DOHH2 (cell line): ENCODE data around the gene ANXA8L1.

Experiments used
- EZH2phosphoT487 ChIP-seq: fragments of 200-600 bp; sonication (generic); IDR thresholded peaks from 2 replicates; pipeline ENCODE4 v1.6.1; 2017; ENCODE audit warnings: borderline replicate concordance, mild to moderate bottlenecking, antibody characterized with exemption, low read length, moderate library complexity, mixed read lengths
- TF ChIP-seq, protein P1 (sequence below): fragments of 200-600 bp; sonication (generic); IDR thresholded peaks from one replicate; pipeline ENCODE4 v1.5.1; 2014; ENCODE audit warnings: antibody characterized with exemption, mild to moderate bottlenecking, low read depth, low read length; ENCODE audit not compliant: poor library complexity, severe bottlenecking

DNA sequence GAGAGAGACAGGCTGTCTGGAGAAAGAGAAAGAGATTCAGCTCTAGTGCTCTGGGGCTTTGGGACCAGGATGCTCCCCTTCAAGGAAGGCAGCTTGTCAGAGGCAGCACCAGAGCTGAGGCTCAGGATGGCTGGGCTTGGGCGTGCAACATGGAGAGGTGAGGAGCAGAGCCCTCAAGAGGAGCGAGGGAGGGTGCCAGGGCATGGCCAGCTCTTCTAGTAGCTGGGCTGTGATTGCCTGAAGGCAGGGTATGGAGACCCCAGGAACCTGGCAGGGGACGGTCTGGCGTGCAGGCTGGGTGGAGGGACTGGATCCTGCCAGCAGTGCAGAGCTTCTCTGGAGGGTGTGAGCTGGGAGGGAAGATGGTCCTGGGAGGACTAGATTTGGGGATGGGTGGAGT, 48.6 kb upstream of the ANXA8L1 start:
- TF ChIP-seq, protein P1, sequence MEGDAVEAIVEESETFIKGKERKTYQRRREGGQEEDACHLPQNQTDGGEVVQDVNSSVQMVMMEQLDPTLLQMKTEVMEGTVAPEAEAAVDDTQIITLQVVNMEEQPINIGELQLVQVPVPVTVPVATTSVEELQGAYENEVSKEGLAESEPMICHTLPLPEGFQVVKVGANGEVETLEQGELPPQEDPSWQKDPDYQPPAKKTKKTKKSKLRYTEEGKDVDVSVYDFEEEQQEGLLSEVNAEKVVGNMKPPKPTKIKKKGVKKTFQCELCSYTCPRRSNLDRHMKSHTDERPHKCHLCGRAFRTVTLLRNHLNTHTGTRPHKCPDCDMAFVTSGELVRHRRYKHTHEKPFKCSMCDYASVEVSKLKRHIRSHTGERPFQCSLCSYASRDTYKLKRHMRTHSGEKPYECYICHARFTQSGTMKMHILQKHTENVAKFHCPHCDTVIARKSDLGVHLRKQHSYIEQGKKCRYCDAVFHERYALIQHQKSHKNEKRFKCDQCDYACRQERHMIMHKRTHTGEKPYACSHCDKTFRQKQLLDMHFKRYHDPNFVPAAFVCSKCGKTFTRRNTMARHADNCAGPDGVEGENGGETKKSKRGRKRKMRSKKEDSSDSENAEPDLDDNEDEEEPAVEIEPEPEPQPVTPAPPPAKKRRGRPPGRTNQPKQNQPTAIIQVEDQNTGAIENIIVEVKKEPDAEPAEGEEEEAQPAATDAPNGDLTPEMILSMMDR, result no peak
- TF ChIP-seq EZH2phosphoT487, result no peak
